Stomach smooth muscle (tissue), 2 donors: ENCODE results near the gene RPL34.

ENCODE experiments used
- H3K27ac ChIP-seq: one replicate; pipeline ENCODE4 v1.7.0; 2013; ENCODE audit warnings: mild to moderate bottlenecking, low read length, inconsistent platforms
- H3K27me3 ChIP-seq, 2 donors: one replicate each; pipeline ENCODE4 v1.7.0; 2013; ENCODE audit warnings: low read length in 2 of 2; ENCODE audit not compliant: insufficient read depth in 2 of 2, control insufficient read depth in 1 of 2
- H3K36me3 ChIP-seq, 2 donors: one replicate each; pipeline ENCODE4 v1.7.0; 2013; ENCODE audit warnings: low read length in 2 of 2; ENCODE audit not compliant: control insufficient read depth in 2 of 2, insufficient read depth in 2 of 2
- H3K4me1 ChIP-seq: one replicate; pipeline ENCODE4 v1.7.0; 2013; ENCODE audit warnings: low read length; ENCODE audit not compliant: control insufficient read depth, insufficient read depth
- H3K4me3 ChIP-seq, 2 donors: one replicate each; pipeline ENCODE4 v1.7.0; 2013; ENCODE audit warnings: low read length in 2 of 2
- H3K9ac ChIP-seq, 2 donors: one replicate each; pipeline ENCODE4 v1.7.0; 2013; ENCODE audit warnings: low read length in 2 of 2, mild to moderate bottlenecking in 1 of 2
- H3K9me3 ChIP-seq, 2 donors: one replicate each; pipeline ENCODE4 v1.7.0; 2013; ENCODE audit warnings: low read length in 2 of 2; ENCODE audit not compliant: control insufficient read depth in 2 of 2
- donor health status: healthy.
- donor health status: Pancreatic carcinoma.

Gene RPL34

GRCh38 chr4:108651014-108651791 lies 30.8 kb downstream of the RPL34 start:
- H3K36me3 ChIP-seq: peaks cover 0 to 3% of the 10 kb centered on the region in 2 donors
- peak overlapping the region; percentile 83 for H3K27ac ChIP-seq
- H3K9me3 ChIP-seq: no peaks in the 10 kb centered on the region
- no peaks in the 10 kb centered on the region for H3K4me1 ChIP-seq
- H3K9ac ChIP-seq: peak overlapping the region; percentile 74 to 83
- peak overlapping the region; percentile 79 to 84 for H3K4me3 ChIP-seq
- H3K27me3 ChIP-seq: no peaks in the 10 kb centered on the region

GRCh38 chr4:108662629-108663028 lies 42.3 kb downstream of the RPL34 start:
- Histone ChIP-seq H3K4me3 (no peak overlapping the region), H3K36me3 (peaks cover 7 to 14% of the 10 kb centered on the region in 2 donors), H3K4me1 (no peaks in the 10 kb centered on the region), H3K9ac (no peak overlapping the region), H3K27ac (no peak overlapping the region), H3K27me3 (no peaks in the 10 kb centered on the region), H3K9me3 (no peaks in the 10 kb centered on the region)

DNA sequence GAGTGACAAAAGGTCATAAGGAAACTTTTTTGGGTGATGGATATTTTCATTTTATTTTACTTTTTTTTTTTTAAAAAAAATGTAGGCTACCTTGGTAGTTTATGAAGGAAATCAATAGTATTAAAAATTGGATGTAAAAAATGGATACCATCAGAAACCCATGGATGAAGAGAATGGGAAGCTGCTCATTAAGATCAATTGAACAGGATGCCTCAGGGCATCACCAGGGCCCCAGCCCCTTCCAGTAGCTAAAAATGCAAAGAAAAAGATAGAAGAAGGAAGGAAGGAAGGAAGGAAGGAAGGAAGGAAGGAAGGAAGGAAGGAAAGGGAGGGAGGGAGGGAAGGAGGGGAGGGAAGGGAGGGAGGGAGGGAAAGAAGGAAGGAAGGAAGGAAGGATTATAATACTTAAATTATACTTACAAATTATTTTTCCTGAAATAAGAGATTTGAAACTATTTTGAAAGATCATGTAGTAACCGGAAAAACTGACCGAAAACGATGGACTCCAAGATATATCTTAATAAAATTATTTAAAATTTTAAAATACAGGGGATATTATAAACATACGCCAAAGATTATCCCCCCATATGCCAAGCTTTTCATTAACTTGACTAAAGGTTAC lies 54.1 kb downstream of the RPL34 start:
- H3K4me3 ChIP-seq: no peak overlapping the region
- H3K36me3 ChIP-seq: no peaks in the 10 kb centered on the region
- no peak overlapping the region for H3K9ac ChIP-seq
- H3K9me3 ChIP-seq: no peaks in the 10 kb centered on the region
- no peaks in the 10 kb centered on the region for H3K27me3 ChIP-seq
- no peak overlapping the region for H3K27ac ChIP-seq
- no peaks in the 10 kb centered on the region for H3K4me1 ChIP-seq
